Osteoblast (primary cell): ENCODE measurements around the gene RBM28. TPM values are rescaled to one million over a fixed set of nuclear protein-coding genes. Genes with fewer than 3 reads are reported as not detected.

ENCODE experiments used
- DNase-seq: peaks from one replicate; pipeline ENCODE4 v3.0.0; 2011; ENCODE audit warnings: low spot score, mixed read lengths; ENCODE audit not compliant: insufficient read length; ENCODE audit errors: missing footprints
- H2AFZ ChIP-seq: 2 replicates; pipeline ENCODE4 v1.6.0; 2011; ENCODE audit warnings: mild to moderate bottlenecking, low read length
- H3K27ac ChIP-seq: 2 replicates; pipeline ENCODE4 v1.5.1; 2011; ENCODE audit warnings: mild to moderate bottlenecking, low read depth, low read length, moderate library complexity
- H3K27me3 ChIP-seq: 2 replicates; pipeline ENCODE4 v1.6.0; 2012; ENCODE audit warnings: mild to moderate bottlenecking, control low read depth, inconsistent platforms, low read length, moderate library complexity; ENCODE audit not compliant: insufficient read depth
- H3K36me3 ChIP-seq: 2 replicates; pipeline ENCODE4 v1.5.1; 2011; ENCODE audit warnings: mild to moderate bottlenecking, low read length, control low read depth, moderate library complexity; ENCODE audit not compliant: insufficient read depth
- H3K4me1 ChIP-seq: 2 replicates; pipeline ENCODE4 v1.5.1; 2011; ENCODE audit warnings: mild to moderate bottlenecking, low read length, control low read depth, moderate library complexity; ENCODE audit not compliant: insufficient read depth
- H3K4me2 ChIP-seq: 2 replicates; pipeline ENCODE4 v1.6.0; 2011; ENCODE audit warnings: mild to moderate bottlenecking, low read length; ENCODE audit not compliant: insufficient read depth
- H3K4me3 ChIP-seq: fragments of 200-600 bp; sonication (generic); 3 replicates; pipeline ENCODE4 v1.5.1; 2012; ENCODE audit warnings: mild to moderate bottlenecking, low read length, inconsistent platforms; ENCODE audit not compliant: insufficient read depth
- H3K79me2 ChIP-seq: 2 replicates; pipeline ENCODE4 v1.6.0; 2012; ENCODE audit warnings: mild to moderate bottlenecking, low read length, control low read depth, inconsistent platforms; ENCODE audit not compliant: insufficient read depth
- H3K9me3 ChIP-seq: 2 replicates; pipeline ENCODE4 v1.5.1; 2011; ENCODE audit warnings: low read depth, low read length, control low read depth
- H4K20me1 ChIP-seq: 2 replicates; pipeline ENCODE4 v1.6.0; 2012; ENCODE audit warnings: mild to moderate bottlenecking, low read length, control low read depth; ENCODE audit not compliant: insufficient read depth
- total RNA-seq: library from RNA; depleted of rRNA; stranded (reverse); fragments of >200 nt; gene quantifications from 2 replicates; pipeline ENCODE4 v1.2.3, GENCODE V29; 2012
- TF ChIP-seq, protein P1 (sequence below): IDR thresholded peaks from 2 replicates; pipeline ENCODE4 v1.5.1; 2011; ENCODE audit warnings: mild to moderate bottlenecking, low read depth, low read length, moderate library complexity; ENCODE audit errors: extremely low read depth

Gene RBM28
- total RNA-seq, 1 donor: 16.6 TPM

DNA sequence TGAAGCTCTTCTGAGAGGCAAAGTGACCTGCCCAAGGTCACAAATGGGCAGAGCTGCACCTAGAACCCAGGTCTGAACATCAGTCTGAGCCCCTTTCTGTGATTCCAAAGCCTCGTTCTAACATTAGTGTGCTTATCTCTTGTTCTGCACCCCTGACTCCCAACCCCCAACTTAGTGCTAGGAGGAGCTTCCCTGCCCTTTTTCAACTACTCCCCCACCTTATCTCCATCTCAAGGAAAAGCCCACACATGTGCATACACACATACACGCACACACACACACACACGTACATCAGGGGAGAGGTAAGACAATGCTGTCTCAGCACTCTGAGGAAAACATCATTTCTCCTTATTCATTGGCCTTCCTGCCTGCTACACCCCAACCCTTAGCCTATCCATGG lies 9.5 kb upstream of the RBM28 start:
- TF ChIP-seq, protein P1, sequence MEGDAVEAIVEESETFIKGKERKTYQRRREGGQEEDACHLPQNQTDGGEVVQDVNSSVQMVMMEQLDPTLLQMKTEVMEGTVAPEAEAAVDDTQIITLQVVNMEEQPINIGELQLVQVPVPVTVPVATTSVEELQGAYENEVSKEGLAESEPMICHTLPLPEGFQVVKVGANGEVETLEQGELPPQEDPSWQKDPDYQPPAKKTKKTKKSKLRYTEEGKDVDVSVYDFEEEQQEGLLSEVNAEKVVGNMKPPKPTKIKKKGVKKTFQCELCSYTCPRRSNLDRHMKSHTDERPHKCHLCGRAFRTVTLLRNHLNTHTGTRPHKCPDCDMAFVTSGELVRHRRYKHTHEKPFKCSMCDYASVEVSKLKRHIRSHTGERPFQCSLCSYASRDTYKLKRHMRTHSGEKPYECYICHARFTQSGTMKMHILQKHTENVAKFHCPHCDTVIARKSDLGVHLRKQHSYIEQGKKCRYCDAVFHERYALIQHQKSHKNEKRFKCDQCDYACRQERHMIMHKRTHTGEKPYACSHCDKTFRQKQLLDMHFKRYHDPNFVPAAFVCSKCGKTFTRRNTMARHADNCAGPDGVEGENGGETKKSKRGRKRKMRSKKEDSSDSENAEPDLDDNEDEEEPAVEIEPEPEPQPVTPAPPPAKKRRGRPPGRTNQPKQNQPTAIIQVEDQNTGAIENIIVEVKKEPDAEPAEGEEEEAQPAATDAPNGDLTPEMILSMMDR: no peak
- peak; percentile 73 for DNase-seq
- no peaks in the 10 kb centered on the region for H3K9me3 ChIP-seq
- no peaks in the 10 kb centered on the region for H3K79me2 ChIP-seq
- no peaks in the 10 kb centered on the region for H4K20me1 ChIP-seq
- peaks cover 61% of the 10 kb centered on the region for H3K27me3 ChIP-seq
- H3K27ac ChIP-seq: no peak overlapping the region
- no peak overlapping the region for H3K4me3 ChIP-seq
- H3K4me1 ChIP-seq: no peaks in the 10 kb centered on the region
- no peak overlapping the region for H2AFZ ChIP-seq
- no peaks in the 10 kb centered on the region for H3K36me3 ChIP-seq
- H3K4me2 ChIP-seq: no peak overlapping the region

DNA sequence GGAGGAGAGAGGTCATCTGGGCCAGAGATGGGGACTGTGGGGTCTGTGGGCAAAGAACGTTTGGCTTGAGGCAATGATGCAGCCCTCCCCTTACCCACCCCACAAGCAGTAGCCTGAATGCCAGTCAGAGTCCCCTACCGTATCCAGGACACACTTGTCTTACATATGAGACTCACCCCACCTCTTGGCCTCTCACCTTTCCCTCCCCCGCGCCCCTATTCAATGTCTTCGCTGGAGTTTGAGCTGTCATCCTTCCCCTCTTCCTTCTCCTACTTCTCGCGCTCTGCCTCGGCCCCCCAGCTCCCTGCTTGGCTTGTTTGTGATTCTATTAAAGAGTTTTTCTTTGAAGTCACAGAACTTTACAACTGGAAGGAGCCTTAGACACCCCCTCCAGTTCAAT lies 8.9 kb upstream of the RBM28 start:
- H3K79me2 ChIP-seq: no peaks in the 10 kb centered on the region

DNA sequence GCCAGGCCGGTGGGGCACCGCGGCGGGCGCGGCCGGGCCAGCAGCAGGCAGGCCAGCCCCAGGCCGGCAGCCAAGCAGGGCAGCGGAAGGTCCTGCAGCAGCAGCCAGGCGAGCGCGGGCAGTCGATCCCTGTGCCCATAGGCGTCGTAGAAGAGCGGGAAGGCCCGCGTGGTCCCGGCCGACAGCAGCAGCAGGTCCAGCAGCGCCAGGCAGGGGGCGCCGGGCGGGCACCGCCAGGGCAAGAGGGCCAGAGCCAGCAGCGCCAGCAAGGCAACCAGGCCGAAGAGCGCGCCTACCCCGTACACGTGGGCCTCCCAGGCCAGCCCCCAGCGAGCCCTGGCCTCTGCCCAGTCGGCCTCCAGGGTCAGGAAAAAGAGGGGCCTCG lies 8.4 kb upstream of the RBM28 start:
- Histone ChIP-seq H3K36me3 (no peaks in the 10 kb centered on the region), H4K20me1 (no peaks in the 10 kb centered on the region), H3K4me2 (no peak overlapping the region), H3K27me3 (peaks cover 54% of the 10 kb centered on the region), H3K79me2 (no peaks in the 10 kb centered on the region), H3K9me3 (no peaks in the 10 kb centered on the region), H2AFZ (no peak overlapping the region), H3K4me1 (no peaks in the 10 kb centered on the region), H3K4me3 (no peak overlapping the region), H3K27ac (no peak overlapping the region)
- DNase-seq: peak; percentile 96
- TF ChIP-seq, protein P1: peak; percentile 38

More for the DNA sequence above, 8.9 kb upstream of the RBM28 start:
- no peaks in the 10 kb centered on the region for H4K20me1 ChIP-seq
- H3K4me2 ChIP-seq: no peak overlapping the region
- no peak overlapping the region for H3K4me3 ChIP-seq
- H3K27ac ChIP-seq: no peak overlapping the region
- peaks cover 56% of the 10 kb centered on the region for H3K27me3 ChIP-seq
- no peaks in the 10 kb centered on the region for H3K36me3 ChIP-seq
- no peak for DNase-seq
- no peaks in the 10 kb centered on the region for H3K4me1 ChIP-seq
- no peaks in the 10 kb centered on the region for H3K9me3 ChIP-seq
- TF ChIP-seq, protein P1: no peak
- no peak overlapping the region for H2AFZ ChIP-seq

DNA sequence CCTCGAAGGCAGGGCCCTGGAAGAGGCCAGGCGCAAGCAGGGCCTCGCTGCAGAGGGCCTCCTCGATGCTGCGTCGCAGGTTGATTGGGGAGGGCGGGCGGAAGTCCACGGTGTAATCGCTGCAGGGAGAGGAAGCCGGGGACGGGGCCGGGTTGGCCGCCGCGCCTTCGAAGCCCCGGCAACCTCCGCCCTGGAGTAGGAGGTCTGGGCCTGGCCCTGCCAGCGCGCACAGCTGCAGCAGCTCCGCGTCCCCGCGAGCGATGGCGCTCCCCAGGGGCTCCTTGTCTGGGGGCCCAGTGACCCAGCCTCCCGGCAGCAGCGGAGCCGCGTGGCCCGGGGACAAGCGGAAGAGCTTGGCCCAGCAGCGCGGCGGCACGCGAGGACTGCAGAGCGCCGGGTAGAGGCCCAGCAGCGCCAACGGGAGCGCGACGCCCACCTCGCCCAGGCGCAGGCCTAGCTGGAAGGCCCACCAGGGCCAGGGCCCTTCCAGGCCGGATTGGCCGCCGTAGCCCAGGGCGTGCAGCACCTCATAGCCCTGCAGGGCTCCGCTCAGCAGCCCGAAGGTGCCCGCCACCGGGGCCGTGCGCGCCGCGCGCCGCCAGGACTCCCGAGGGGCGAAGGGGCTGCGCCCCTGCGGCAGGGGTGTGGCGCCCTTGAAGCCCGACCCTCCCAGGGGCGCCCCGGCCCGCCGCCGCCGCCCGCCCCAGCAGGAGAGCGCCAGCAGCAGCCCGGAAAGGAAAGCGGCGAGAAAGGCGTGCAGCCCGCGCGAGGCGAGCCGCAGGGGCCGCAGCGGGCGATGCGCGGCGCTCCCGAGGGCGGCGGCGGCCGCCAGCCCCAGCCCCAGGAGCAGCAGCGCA lies 7.8 kb upstream of the RBM28 start:
- TF ChIP-seq, protein P1: no peak
- Histone ChIP-seq H3K27me3 (peaks cover 51% of the 10 kb centered on the region), H3K4me2 (no peak overlapping the region), H3K4me1 (no peaks in the 10 kb centered on the region), H2AFZ (no peak overlapping the region), H3K79me2 (no peaks in the 10 kb centered on the region), H3K36me3 (no peaks in the 10 kb centered on the region), H3K9me3 (no peaks in the 10 kb centered on the region), H3K4me3 (no peak overlapping the region), H4K20me1 (no peaks in the 10 kb centered on the region), H3K27ac (no peak overlapping the region)
- DNase-seq: no peak
